Measurements from ENCODE around the gene FMOD.

Gene FMOD

GRCh38 chr1:203325026-203325417, 25.9 kb downstream of the FMOD start (continued):
- peak; percentile 41 for TF ChIP-seq PATZ1 (tag by site-specific recombination; IDR thresholded peaks at IDR 0.05)
- TF ChIP-seq ZNF600 (tag by site-specific recombination; IDR thresholded peaks at IDR 0.05): peak; percentile 49; the same call in 1 of the 2 replicates
- no peak for TF ChIP-seq ZNF558 (tag by site-specific recombination; IDR thresholded peaks at IDR 0.05)
- TF ChIP-seq ZBTB17 (tag by site-specific recombination; IDR thresholded peaks at IDR 0.05): no peak; the same call in 1 of the 2 replicates
- peak; percentile 92 for TF ChIP-seq SCRT1 (tag by site-specific recombination; IDR thresholded peaks at IDR 0.05; ENCODE audit: borderline replicate concordance)
- TF ChIP-seq EGR2 (tag by site-specific recombination; IDR thresholded peaks at IDR 0.05; ENCODE audit: low read depth): peak; percentile 74

GRCh38 chr1:203324105-203325025, 26.6 kb downstream of the FMOD start:
- CTCF ChIA-PET: interaction anchor here (0.5 to 5.3 kb wide), 11 partner anchors 8 to 735 kb away, joined by 3 to 28 read pairs (median 4); no protein-coding TSS in a partner anchor
- TF ChIP-seq ZNF366 (tag by site-specific recombination; conservative IDR thresholded peaks at IDR 0.05) (no peak), ZFHX2 (tag by site-specific recombination; conservative IDR thresholded peaks at IDR 0.05) (peak; percentile 38), EGR2 (tag by site-specific recombination; IDR thresholded peaks at IDR 0.05; ENCODE audit: low read depth) (peak; percentile 54; the same call in 1 of the 2 replicates)
- Histone ChIP-seq H3K36me3 (ENCODE audit: control insufficient read depth in 2 of 2, insufficient read depth in 1 of 2, low read length in 2 of 2) (no peaks in the 10 kb centered on the region), H3K4me1 (ENCODE audit: control insufficient read depth, insufficient read depth, low read length) (peaks cover 42% of the 10 kb centered on the region), H3K9me3 (ENCODE audit: control insufficient read depth, insufficient read depth, low read depth, low read length) (no peaks in the 10 kb centered on the region), H3K27ac (ENCODE audit: extremely low read depth, low read depth, low read length) (peak overlapping the region; percentile 56; the same call in 1 of the 2 replicates), H3K4me3 (ENCODE audit: low read depth, low read length) (no peak overlapping the region)
- POLR2A ChIA-PET: interaction anchor here (5.8 kb wide), 1 partner anchor 16 kb away, joined by 90 read pairs; the partner anchor contains the start of gene BTG2

- TF ChIP-seq KLF17 (tag by site-specific recombination; IDR thresholded peaks at IDR 0.05): no peak
- TF ChIP-seq ZNF529 (tag by site-specific recombination; IDR thresholded peaks at IDR 0.05; ENCODE audit: insufficient replicate concordance): no peak
- TF ChIP-seq ZNF596 (tag by site-specific recombination; IDR thresholded peaks at IDR 0.05): no peak
- TF ChIP-seq ZNF114 (tag by site-specific recombination; IDR thresholded peaks at IDR 0.05): no peak
- no peak for TF ChIP-seq KLF10 (tag by site-specific recombination; IDR thresholded peaks at IDR 0.05)
- TF ChIP-seq ZNF544 (tag by site-specific recombination; IDR thresholded peaks at IDR 0.05): no peak
- no peak for TF ChIP-seq ZNF555 (tag by site-specific recombination; conservative IDR thresholded peaks at IDR 0.05)
- Histone ChIP-seq H3K9me3 (ENCODE audit: control insufficient read depth, insufficient read depth, low read depth, low read length) (no peaks in the 10 kb centered on the region), H3K27ac (ENCODE audit: extremely low read depth, low read depth, low read length) (no peak overlapping the region), H3K4me3 (ENCODE audit: low read depth, low read length) (no peak overlapping the region), H3K36me3 (ENCODE audit: control insufficient read depth in 2 of 2, insufficient read depth in 1 of 2, low read length in 2 of 2) (no peaks in the 10 kb centered on the region), H3K4me1 (ENCODE audit: control insufficient read depth, insufficient read depth, low read length) (peaks cover 38% of the 10 kb centered on the region)
- ChIA-PET POLR2A (interaction anchor here (5.8 kb wide), 1 partner anchor 15 kb away, joined by 90 read pairs; the partner anchor contains the start of gene BTG2), CTCF (interaction anchor here (0.7 to 5.3 kb wide), 4 partner anchors 17 to 205 kb away, joined by 3 to 28 read pairs (median 4); no protein-coding TSS in a partner anchor)
Observed at GRCh38 chr1:203323587-203323986, 27.3 kb downstream of the FMOD start.
